GM18951 (cell line): ENCODE data around the gene TYW3.
"Not testable (repeated sequence)": the region's sequence is repeated elsewhere in the genome, so short reads cannot be mapped to it uniquely, and the experiment has no call there.

Experiments
- POLR2A ChIP-seq: IDR thresholded peaks from 4 replicates; pipeline ENCODE4 v1.6.1; 2011; ENCODE audit warnings: mild to moderate bottlenecking; ENCODE audit not compliant: insufficient read length, insufficient read depth; ENCODE audit errors: extremely low read depth
- in situ Hi-C: fragments of 300-500 bp; cut with MboI; formaldehyde crosslinking; loops from one replicate; pipeline ENCODE4 v1.12.0; 2022; ENCODE audit warnings: low sequenced_read_pairs, mixed read lengths, inconsistent platforms; ENCODE audit not compliant: unreplicated experiment

TYW3 gene

DNA sequence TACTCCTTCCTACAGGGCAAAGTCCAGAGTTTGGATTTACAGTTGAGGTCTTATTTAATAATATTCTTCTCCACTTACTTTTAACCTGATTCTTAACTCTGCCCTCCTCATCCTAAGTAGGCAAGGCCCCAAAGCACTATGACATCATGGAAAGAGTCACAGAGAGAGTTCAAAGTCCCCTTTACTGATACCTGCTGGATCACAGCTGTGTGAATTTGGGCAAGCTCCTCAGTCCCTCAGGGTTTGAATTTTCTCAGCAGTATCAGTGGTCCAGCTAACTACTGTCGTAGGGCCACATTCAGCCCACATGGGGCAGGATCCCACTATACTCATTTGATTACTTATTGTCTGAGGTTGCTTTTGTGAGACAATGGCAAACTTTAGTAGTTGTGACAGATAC is 16.0 kb downstream of the TYW3 start:
- no peak for TF ChIP-seq POLR2A
- in situ Hi-C loops: no loop called here

GRCh38 chr1:74753104-74753503 is 20.2 kb downstream of the TYW3 start:
- no peak for TF ChIP-seq POLR2A
- in situ Hi-C loops: no loop called here

GRCh38 chr1:74755475-74755874 is 22.5 kb downstream of the TYW3 start:
- no peak for TF ChIP-seq POLR2A
- in situ Hi-C loops: no loop called here

DNA sequence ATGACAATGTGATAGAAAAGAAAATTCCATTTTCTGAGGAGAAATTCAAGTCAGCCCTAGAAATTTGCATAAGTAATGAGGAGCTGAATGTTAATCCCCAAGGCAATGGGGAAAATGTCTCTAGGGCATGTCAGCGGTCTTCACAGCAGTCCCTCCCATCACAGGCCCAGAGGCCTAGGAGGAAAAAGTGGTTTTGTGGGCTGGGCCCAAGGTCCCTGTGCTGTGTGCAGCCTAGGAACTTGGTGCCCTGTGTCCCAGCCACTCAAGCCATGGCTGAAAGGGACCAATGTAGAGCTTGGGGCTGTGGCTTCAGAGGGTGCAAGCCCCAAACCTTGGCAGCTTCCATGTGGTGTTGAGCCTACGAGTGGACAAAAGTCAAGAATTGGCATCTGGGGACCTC is 23.7 kb downstream of the TYW3 start:
- in situ Hi-C loops: not testable (repeated sequence)

DNA sequence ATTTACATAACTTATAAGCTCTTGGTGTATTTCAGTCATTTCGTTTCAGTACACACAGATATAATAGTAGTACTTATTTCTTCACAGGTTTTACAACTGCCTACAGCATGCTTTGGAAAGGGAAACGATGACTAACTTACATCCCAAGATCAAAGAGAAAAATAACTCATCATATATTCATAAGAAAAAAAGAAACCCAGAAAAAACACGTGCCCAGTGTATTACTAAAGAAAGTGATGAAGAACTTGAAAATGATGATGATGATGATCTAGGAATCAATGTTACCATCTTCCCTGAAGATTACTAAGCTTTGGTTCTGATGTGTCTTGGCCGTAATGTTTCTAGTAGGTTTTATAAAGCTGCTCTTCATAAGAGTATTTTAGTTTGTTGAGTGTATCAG is 30.9 kb downstream of the TYW3 start:
- in situ Hi-C loops: loop anchor here (10.0 kb wide), 1 partner anchor 421 kb away; no protein-coding TSS in a partner anchor
- no peak for TF ChIP-seq POLR2A

- in situ Hi-C loops: loop anchor here (10.0 kb wide), 1 partner anchor 418 kb away; no protein-coding TSS in a partner anchor
- TF ChIP-seq POLR2A: no peak
Measured at GRCh38 chr1:74766579-74766978, 33.6 kb downstream of the TYW3 start.

GRCh38 chr1:74767490-74767889 is 34.5 kb downstream of the TYW3 start:
- in situ Hi-C loops: loop anchor here (10.0 kb wide), 1 partner anchor 417 kb away; no protein-coding TSS in a partner anchor
- TF ChIP-seq POLR2A: no peak

GRCh38 chr1:74771913-74772515 is 39.1 kb downstream of the TYW3 start:
- TF ChIP-seq POLR2A: no peak
- in situ Hi-C loops: no loop called here

GRCh38 chr1:74772945-74773344 is 40.0 kb downstream of the TYW3 start:
- TF ChIP-seq POLR2A: no peak
- in situ Hi-C loops: no loop called here

- in situ Hi-C loops: no loop called here
- TF ChIP-seq POLR2A: no peak
Measured at GRCh38 chr1:74773582-74773981, 40.6 kb downstream of the TYW3 start.

DNA sequence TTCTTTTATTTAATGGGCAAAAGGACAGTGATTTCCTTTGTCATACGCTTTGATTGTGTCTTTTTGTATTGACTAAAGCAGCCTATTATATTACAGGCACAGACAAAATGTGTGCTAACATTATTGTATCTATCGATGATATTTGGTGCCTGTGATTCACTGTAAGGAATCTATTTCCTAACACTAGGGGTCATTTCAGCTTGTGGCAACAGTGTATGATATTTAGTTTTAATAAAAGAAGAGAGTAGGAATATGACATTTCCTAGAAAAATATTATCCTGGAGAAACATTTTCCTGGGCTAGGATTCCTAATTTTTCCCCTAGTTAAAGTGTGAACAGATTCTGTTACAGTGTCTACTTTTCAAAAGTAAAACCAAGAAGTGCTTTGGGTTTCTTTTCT is 42.8 kb downstream of the TYW3 start:
- in situ Hi-C loops: no loop called here
- no peak for TF ChIP-seq POLR2A

DNA sequence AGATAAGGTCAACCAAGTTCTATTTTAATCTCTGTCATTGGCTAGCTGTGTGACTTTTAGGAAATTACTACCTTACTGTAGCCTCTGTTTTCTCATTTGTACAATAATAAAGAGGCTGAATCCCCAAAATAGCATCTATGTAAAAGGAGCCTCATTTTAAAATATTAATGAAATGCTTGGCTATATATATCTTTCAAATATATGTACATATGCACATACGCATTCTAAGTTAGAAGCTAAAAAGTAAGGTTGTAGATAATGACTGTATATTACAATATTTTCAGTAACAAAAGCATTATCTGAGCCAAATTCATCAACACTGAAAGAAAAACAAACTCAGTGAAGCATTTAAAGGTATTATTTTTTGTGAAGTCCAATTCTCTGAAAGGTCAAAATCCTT is 44.6 kb downstream of the TYW3 start:
- no peak for TF ChIP-seq POLR2A
- in situ Hi-C loops: no loop called here

GRCh38 chr1:74779750-74780149 is 46.8 kb downstream of the TYW3 start:
- no peak for TF ChIP-seq POLR2A
- in situ Hi-C loops: loop anchor here (10.0 kb wide), 1 partner anchor 425 kb away; no protein-coding TSS in a partner anchor

DNA sequence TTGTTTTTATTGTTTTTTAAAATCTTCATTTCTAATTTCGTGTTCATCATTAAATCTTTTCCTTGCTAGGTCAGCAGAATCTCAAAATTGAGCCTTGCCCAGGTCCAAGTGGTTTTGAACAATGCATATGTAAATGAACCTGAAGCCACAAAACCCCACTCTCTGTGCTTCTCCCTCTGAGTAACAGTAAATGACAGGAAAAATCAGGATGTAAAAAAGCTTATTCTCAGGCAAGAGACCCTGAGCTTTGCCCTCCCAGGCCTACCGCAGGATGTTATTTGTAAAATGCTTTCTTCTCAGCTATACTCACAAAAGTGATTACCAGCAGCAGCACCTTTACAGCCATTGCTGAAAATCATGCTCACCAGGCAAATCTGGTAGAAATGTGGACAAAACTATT is 47.6 kb downstream of the TYW3 start:
- no peak for TF ChIP-seq POLR2A
- in situ Hi-C loops: loop anchor here (10.0 kb wide), 1 partner anchor 424 kb away; no protein-coding TSS in a partner anchor

- in situ Hi-C loops: loop anchor here (10.0 kb wide), 1 partner anchor 419 kb away; no protein-coding TSS in a partner anchor
- no peak for TF ChIP-seq POLR2A
Measured at GRCh38 chr1:74785944-74786343, 53.0 kb downstream of the TYW3 start.

DNA sequence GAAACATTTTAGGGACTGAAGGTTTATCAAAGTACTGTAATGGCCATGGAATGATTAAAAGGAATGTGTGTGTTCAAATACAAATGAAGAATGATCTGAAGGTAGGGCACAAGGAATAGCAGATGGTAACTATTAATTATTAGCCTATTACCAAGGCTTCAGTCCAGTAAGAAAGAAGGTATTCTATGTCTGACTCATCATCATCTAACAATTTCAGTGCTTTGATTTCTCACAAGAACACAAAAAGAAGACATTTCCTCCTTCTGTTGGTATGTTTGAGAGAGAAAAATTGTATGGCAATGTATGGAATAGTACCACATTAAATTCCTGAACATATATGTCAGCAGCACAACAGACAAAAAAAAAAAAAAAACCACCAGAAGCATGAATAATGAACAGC is 57.5 kb downstream of the TYW3 start:
- in situ Hi-C loops: no loop called here
- no peak for TF ChIP-seq POLR2A
